GM23338 (cell line): ENCODE data around the gene RAB31. TPM values are rescaled to one million over a fixed set of nuclear protein-coding genes. Genes with fewer than 3 reads are reported as not detected.

Experiments
- ATAC-seq: fragments of 200-7000 bp; cut with Tn5 transposase; 3 replicates; pipeline ENCODE4 v1.9.1; 2020
- DNase-seq: peaks from one replicate; pipeline ENCODE4 v3.0.0-alpha.2; 2015; ENCODE audit warnings: low spot score
- H2AFZ ChIP-seq: fragments of 200-600 bp; sonication (generic); 2 replicates; pipeline ENCODE4 v1.8.0; 2016; ENCODE audit warnings: antibody characterized with exemption, mild to moderate bottlenecking, moderate library complexity
- H3F3A ChIP-seq: fragments of 200-600 bp; sonication (generic); replicated peaks from 2 replicates; pipeline ENCODE4 v1.8.0; 2017; ENCODE audit warnings: antibody characterized with exemption, mixed run types, low read depth
- H3K27ac ChIP-seq: fragments of 200-600 bp; sonication (generic); 2 replicates; pipeline ENCODE4 v1.6.1; 2016; ENCODE audit warnings: low read depth
- H3K27me3 ChIP-seq: fragments of 200-600 bp; sonication (generic); 2 replicates; pipeline ENCODE4 v1.8.0; 2016; ENCODE audit warnings: mild to moderate bottlenecking, mixed run types, moderate library complexity; ENCODE audit not compliant: insufficient read depth
- H3K36me3 ChIP-seq: fragments of 200-600 bp; sonication (generic); 2 replicates; pipeline ENCODE4 v1.8.0; 2016; ENCODE audit warnings: mild to moderate bottlenecking; ENCODE audit not compliant: insufficient read depth
- H3K4me1 ChIP-seq: fragments of 200-600 bp; sonication (generic); 2 replicates; pipeline ENCODE4 v1.8.0; 2016; ENCODE audit warnings: mild to moderate bottlenecking, moderate library complexity; ENCODE audit not compliant: insufficient read depth
- H3K4me2 ChIP-seq: fragments of 200-600 bp; sonication (generic); 2 replicates; pipeline ENCODE4 v1.7.1; 2017; ENCODE audit warnings: mixed run types
- H3K4me3 ChIP-seq: fragments of 200-600 bp; sonication (generic); 2 replicates; pipeline ENCODE4 v1.6.1; 2016; ENCODE audit warnings: mixed run types
- H3K79me2 ChIP-seq: fragments of 200-600 bp; sonication (generic); replicated peaks from 2 replicates; pipeline ENCODE4 v1.8.0; 2017; ENCODE audit warnings: mild to moderate bottlenecking; ENCODE audit not compliant: insufficient read depth
- H3K9me2 ChIP-seq: fragments of 200-600 bp; sonication (generic); 2 replicates; pipeline ENCODE4 v1.8.0; 2017; ENCODE audit not compliant: insufficient read depth
- H4K20me1 ChIP-seq: fragments of 200-600 bp; sonication (generic); replicated peaks from 2 replicates; pipeline ENCODE4 v1.8.0; 2017; ENCODE audit warnings: mild to moderate bottlenecking; ENCODE audit not compliant: insufficient read depth
- H3K27ac Mint-ChIP-seq: 2 replicates; pipeline ENCODE4 v1.8.0; 2020; ENCODE audit warnings: inconsistent platforms, mild to moderate bottlenecking, moderate library complexity, mixed read lengths
- H3K27me3 Mint-ChIP-seq: 3 replicates; pipeline ENCODE4 v1.8.0; 2022; ENCODE audit warnings: low read depth, mild to moderate bottlenecking, moderate library complexity, mixed read lengths, inconsistent platforms; ENCODE audit not compliant: insufficient read depth, poor library complexity
- H3K36me3 Mint-ChIP-seq: 3 replicates; pipeline ENCODE4 v1.8.0; 2021; ENCODE audit warnings: low read depth, mild to moderate bottlenecking, inconsistent platforms, moderate library complexity, mixed read lengths
- H3K4me1 Mint-ChIP-seq: 3 replicates; pipeline ENCODE4 v1.8.0; 2020; ENCODE audit warnings: mild to moderate bottlenecking, inconsistent platforms, mixed read lengths
- H3K4me3 Mint-ChIP-seq: 3 replicates; pipeline ENCODE4 v1.8.0; 2021; ENCODE audit warnings: moderate library complexity, mild to moderate bottlenecking, inconsistent platforms, mixed read lengths
- H3K9me3 Mint-ChIP-seq: 3 replicates; pipeline ENCODE4 v1.8.0; 2020; ENCODE audit warnings: moderate library complexity, mild to moderate bottlenecking, inconsistent platforms, mixed read lengths
- CREB1 ChIP-seq: fragments of 250-450 bp; sonication (Bioruptor Pico); IDR thresholded peaks from 2 replicates; pipeline ENCODE4 v1.5.0; 2020; ENCODE audit warnings: low read depth, mild to moderate bottlenecking, moderate library complexity
- EZH2 ChIP-seq: fragments of 200-600 bp; sonication (generic); IDR thresholded peaks from one replicate; pipeline ENCODE4 v1.8.0; 2017; ENCODE audit warnings: antibody characterized with exemption, mild to moderate bottlenecking, low read depth; ENCODE audit not compliant: unreplicated experiment
- EZH2phosphoT487 ChIP-seq: fragments of 200-600 bp; sonication (generic); IDR thresholded peaks from one replicate; pipeline ENCODE4 v1.8.1; 2018; ENCODE audit warnings: antibody characterized with exemption; ENCODE audit not compliant: unreplicated experiment
- JUNB ChIP-seq: IDR thresholded peaks from one replicate; pipeline ENCODE4 v1.6.1; 2016; ENCODE audit warnings: antibody characterized with exemption; ENCODE audit not compliant: unreplicated experiment
- NANOG ChIP-seq: IDR thresholded peaks from 2 replicates; pipeline ENCODE4 v1.6.1; 2016; ENCODE audit warnings: antibody characterized with exemption, borderline replicate concordance
- POLR2AphosphoS5 ChIP-seq: IDR thresholded peaks from 2 replicates; pipeline ENCODE4 v1.6.1; 2016; ENCODE audit warnings: antibody characterized with exemption, low read depth
- STAT1 ChIP-seq: IDR thresholded peaks from one replicate; pipeline ENCODE4 v1.6.1; 2016; ENCODE audit warnings: antibody characterized with exemption; ENCODE audit not compliant: unreplicated experiment
- ZNF114 ChIP-seq: fragments of 250-450 bp; sonication (Bioruptor Pico); IDR thresholded peaks from 2 replicates; pipeline ENCODE4 v1.5.0; 2020; ENCODE audit warnings: mild to moderate bottlenecking, moderate library complexity
- ZNF331 ChIP-seq: fragments of 250-450 bp; sonication (Bioruptor Pico); IDR thresholded peaks from 2 replicates; pipeline ENCODE4 v1.5.0; 2020; ENCODE audit warnings: low read depth, mild to moderate bottlenecking, moderate library complexity
- polyA plus RNA-seq: library from polyadenylated mRNA; unstranded; fragments of >200 nt; fragmentation: Nextera tagmentation; extraction: Ambion mirVana; gene quantifications from 2 replicates; pipeline ENCODE4 v1.2.1, GENCODE V29; 2016
- total RNA-seq: library from RNA; depleted of rRNA; stranded (reverse); fragments of >200 nt; shearing (Covaris generic); gene quantifications from 2 replicates; pipeline ENCODE4 v1.2.3, GENCODE V29; 2014
- TF ChIP-seq, protein P1 (sequence below): fragments of 250-450 bp; sonication (Bioruptor Pico); IDR thresholded peaks from 2 replicates; pipeline ENCODE4 v1.5.0; 2020; ENCODE audit warnings: mild to moderate bottlenecking, moderate library complexity
- TF ChIP-seq, protein P2 (sequence below): IDR thresholded peaks from one replicate; pipeline ENCODE4 v1.6.1; 2018; ENCODE audit warnings: antibody characterized with exemption; ENCODE audit not compliant: unreplicated experiment
- TF ChIP-seq, protein P3 (sequence below), 2 experiments: fragments of 200-600 bp in 1 of 2; sonication (generic) in 1 of 2; conservative IDR thresholded peaks; 2 replicates each; pipeline versions ENCODE4 v1.5.1 to v1.6.1; 2016 to 2017; ENCODE audit warnings: antibody characterized with exemption in 2 of 2, low read depth in 2 of 2, mild to moderate bottlenecking in 2 of 2, moderate library complexity in 1 of 2
- TF ChIP-seq, protein P4 (sequence below): IDR thresholded peaks from 2 replicates; pipeline ENCODE4 v1.6.1; 2016; ENCODE audit warnings: antibody characterized with exemption

RAB31 gene
- total and polyA plus RNA-seq, 2 experiments from 2014 or later, result 33.8 to 46.1 TPM

DNA sequence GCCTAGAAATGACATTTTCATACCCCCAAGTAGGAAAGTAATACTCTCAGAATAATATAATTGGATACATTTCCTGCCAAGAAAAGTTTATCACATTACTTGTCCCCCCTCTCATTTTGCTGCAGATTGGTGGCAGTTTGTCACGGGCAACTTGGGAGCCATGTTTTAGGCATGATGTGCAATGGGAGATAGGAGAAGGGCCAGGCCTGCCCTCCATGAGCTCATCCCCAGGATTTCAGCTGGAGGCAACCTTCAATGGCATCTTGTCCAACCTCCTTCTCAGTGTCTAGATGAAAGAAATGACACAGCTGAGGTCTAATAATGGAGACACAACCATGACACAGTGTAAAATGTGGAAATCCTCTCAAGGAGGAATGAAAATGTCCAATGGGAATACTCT is 11.4 kb upstream of the RAB31 start:
- Histone ChIP-seq H3F3A (no peaks in the 10 kb centered on the region), H3K4me1 (no peaks in the 10 kb centered on the region), H3K36me3 (no peaks in the 10 kb centered on the region), H3K79me2 (no peaks in the 10 kb centered on the region), H3K27me3 (no peaks in the 10 kb centered on the region), H3K4me2 (no peak overlapping the region), H3K9me2 (no peaks in the 10 kb centered on the region), H4K20me1 (no peaks in the 10 kb centered on the region), H2AFZ (no peak overlapping the region), H3K4me3 (no peak overlapping the region), H3K27ac (no peak overlapping the region)
- no peak overlapping the region for H3K4me3 Mint-ChIP-seq
- H3K9me3 Mint-ChIP-seq, result no peaks in the 10 kb centered on the region
- ATAC-seq (no peak), DNase-seq (no peak)
- no peak for TF ChIP-seq ZNF331 (CRISPR knock-in tag)
- TF ChIP-seq, protein P1, sequence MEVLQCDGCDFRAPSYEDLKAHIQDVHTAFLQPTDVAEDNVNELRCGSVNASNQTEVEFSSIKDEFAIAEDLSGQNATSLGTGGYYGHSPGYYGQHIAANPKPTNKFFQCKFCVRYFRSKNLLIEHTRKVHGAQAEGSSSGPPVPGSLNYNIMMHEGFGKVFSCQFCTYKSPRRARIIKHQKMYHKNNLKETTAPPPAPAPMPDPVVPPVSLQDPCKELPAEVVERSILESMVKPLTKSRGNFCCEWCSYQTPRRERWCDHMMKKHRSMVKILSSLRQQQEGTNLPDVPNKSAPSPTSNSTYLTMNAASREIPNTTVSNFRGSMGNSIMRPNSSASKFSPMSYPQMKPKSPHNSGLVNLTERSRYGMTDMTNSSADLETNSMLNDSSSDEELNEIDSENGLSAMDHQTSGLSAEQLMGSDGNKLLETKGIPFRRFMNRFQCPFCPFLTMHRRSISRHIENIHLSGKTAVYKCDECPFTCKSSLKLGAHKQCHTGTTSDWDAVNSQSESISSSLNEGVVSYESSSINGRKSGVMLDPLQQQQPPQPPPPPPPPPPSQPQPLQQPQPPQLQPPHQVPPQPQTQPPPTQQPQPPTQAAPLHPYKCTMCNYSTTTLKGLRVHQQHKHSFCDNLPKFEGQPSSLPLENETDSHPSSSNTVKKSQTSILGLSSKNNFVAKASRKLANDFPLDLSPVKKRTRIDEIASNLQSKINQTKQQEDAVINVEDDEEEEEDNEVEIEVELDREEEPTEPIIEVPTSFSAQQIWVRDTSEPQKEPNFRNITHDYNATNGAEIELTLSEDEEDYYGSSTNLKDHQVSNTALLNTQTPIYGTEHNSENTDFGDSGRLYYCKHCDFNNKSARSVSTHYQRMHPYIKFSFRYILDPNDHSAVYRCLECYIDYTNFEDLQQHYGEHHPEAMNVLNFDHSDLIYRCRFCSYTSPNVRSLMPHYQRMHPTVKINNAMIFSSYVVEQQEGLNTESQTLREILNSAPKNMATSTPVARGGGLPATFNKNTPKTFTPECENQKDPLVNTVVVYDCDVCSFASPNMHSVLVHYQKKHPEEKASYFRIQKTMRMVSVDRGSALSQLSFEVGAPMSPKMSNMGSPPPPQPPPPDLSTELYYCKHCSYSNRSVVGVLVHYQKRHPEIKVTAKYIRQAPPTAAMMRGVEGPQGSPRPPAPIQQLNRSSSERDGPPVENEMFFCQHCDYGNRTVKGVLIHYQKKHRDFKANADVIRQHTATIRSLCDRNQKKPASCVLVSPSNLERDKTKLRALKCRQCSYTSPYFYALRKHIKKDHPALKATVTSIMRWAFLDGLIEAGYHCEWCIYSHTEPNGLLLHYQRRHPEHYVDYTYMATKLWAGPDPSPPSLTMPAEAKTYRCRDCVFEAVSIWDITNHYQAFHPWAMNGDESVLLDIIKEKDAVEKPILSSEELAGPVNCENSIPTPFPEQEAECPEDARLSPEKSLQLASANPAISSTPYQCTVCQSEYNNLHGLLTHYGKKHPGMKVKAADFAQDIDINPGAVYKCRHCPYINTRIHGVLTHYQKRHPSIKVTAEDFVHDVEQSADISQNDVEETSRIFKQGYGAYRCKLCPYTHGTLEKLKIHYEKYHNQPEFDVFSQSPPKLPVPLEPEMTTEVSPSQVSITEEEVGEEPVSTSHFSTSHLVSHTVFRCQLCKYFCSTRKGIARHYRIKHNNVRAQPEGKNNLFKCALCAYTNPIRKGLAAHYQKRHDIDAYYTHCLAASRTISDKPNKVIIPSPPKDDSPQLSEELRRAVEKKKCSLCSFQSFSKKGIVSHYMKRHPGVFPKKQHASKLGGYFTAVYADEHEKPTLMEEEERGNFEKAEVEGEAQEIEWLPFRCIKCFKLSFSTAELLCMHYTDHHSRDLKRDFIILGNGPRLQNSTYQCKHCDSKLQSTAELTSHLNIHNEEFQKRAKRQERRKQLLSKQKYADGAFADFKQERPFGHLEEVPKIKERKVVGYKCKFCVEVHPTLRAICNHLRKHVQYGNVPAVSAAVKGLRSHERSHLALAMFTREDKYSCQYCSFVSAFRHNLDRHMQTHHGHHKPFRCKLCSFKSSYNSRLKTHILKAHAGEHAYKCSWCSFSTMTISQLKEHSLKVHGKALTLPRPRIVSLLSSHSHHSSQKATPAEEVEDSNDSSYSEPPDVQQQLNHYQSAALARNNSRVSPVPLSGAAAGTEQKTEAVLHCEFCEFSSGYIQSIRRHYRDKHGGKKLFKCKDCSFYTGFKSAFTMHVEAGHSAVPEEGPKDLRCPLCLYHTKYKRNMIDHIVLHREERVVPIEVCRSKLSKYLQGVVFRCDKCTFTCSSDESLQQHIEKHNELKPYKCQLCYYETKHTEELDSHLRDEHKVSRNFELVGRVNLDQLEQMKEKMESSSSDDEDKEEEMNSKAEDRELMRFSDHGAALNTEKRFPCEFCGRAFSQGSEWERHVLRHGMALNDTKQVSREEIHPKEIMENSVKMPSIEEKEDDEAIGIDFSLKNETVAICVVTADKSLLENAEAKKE, result no peak
- no peak for TF ChIP-seq ZNF114 (CRISPR knock-in tag)
- TF ChIP-seq CREB1 (CRISPR knock-in tag), result no peak
- no peak for TF ChIP-seq JUNB
- TF ChIP-seq, protein P2, sequence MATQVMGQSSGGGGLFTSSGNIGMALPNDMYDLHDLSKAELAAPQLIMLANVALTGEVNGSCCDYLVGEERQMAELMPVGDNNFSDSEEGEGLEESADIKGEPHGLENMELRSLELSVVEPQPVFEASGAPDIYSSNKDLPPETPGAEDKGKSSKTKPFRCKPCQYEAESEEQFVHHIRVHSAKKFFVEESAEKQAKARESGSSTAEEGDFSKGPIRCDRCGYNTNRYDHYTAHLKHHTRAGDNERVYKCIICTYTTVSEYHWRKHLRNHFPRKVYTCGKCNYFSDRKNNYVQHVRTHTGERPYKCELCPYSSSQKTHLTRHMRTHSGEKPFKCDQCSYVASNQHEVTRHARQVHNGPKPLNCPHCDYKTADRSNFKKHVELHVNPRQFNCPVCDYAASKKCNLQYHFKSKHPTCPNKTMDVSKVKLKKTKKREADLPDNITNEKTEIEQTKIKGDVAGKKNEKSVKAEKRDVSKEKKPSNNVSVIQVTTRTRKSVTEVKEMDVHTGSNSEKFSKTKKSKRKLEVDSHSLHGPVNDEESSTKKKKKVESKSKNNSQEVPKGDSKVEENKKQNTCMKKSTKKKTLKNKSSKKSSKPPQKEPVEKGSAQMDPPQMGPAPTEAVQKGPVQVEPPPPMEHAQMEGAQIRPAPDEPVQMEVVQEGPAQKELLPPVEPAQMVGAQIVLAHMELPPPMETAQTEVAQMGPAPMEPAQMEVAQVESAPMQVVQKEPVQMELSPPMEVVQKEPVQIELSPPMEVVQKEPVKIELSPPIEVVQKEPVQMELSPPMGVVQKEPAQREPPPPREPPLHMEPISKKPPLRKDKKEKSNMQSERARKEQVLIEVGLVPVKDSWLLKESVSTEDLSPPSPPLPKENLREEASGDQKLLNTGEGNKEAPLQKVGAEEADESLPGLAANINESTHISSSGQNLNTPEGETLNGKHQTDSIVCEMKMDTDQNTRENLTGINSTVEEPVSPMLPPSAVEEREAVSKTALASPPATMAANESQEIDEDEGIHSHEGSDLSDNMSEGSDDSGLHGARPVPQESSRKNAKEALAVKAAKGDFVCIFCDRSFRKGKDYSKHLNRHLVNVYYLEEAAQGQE, result no peak
- TF ChIP-seq, protein P3, sequence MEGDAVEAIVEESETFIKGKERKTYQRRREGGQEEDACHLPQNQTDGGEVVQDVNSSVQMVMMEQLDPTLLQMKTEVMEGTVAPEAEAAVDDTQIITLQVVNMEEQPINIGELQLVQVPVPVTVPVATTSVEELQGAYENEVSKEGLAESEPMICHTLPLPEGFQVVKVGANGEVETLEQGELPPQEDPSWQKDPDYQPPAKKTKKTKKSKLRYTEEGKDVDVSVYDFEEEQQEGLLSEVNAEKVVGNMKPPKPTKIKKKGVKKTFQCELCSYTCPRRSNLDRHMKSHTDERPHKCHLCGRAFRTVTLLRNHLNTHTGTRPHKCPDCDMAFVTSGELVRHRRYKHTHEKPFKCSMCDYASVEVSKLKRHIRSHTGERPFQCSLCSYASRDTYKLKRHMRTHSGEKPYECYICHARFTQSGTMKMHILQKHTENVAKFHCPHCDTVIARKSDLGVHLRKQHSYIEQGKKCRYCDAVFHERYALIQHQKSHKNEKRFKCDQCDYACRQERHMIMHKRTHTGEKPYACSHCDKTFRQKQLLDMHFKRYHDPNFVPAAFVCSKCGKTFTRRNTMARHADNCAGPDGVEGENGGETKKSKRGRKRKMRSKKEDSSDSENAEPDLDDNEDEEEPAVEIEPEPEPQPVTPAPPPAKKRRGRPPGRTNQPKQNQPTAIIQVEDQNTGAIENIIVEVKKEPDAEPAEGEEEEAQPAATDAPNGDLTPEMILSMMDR (conservative IDR thresholded peaks at IDR 0.05; ENCODE audit: low read depth in 2 of 2), result no peak
- no peak for TF ChIP-seq POLR2AphosphoS5
- no peak for TF ChIP-seq NANOG
- TF ChIP-seq EZH2phosphoT487, result no peak
- no peak for TF ChIP-seq EZH2
- no peak for TF ChIP-seq STAT1
- TF ChIP-seq, protein P4, sequence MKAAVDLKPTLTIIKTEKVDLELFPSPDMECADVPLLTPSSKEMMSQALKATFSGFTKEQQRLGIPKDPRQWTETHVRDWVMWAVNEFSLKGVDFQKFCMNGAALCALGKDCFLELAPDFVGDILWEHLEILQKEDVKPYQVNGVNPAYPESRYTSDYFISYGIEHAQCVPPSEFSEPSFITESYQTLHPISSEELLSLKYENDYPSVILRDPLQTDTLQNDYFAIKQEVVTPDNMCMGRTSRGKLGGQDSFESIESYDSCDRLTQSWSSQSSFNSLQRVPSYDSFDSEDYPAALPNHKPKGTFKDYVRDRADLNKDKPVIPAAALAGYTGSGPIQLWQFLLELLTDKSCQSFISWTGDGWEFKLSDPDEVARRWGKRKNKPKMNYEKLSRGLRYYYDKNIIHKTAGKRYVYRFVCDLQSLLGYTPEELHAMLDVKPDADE, result no peak
- no peak overlapping the region for H3K27ac Mint-ChIP-seq
- peaks cover 9% of the 10 kb centered on the region for H3K27me3 Mint-ChIP-seq
- H3K36me3 Mint-ChIP-seq, result no peaks in the 10 kb centered on the region
- H3K4me1 Mint-ChIP-seq, result peaks cover 8% of the 10 kb centered on the region
